H1 (cell line): Measurements from ENCODE around the gene WFDC10B. TPM values are rescaled to one million over a fixed set of nuclear protein-coding genes. Genes with fewer than 3 reads are reported as not detected.
"Not testable (repeated sequence)": the region's sequence is repeated elsewhere in the genome, so short reads cannot be mapped to it uniquely, and the experiment has no call there.

ENCODE experiments used
- CTCF ChIA-PET: fragments of 300-600 bp; sonication (Branson Sonifier 250); formaldehyde crosslinking; loops from one replicate; lab custom pipeline; 2021; ENCODE audit not compliant: partially characterized antibody; lab: Charles Lee
- POLR2A ChIA-PET: fragments of 300-600 bp; sonication (Branson Sonifier 250); formaldehyde crosslinking; loops from one replicate; lab custom pipeline; 2021; ENCODE audit warnings: inconsistent platforms; ENCODE audit not compliant: partially characterized antibody; lab: Charles Lee
- DNase-seq, 2 experiments: peaks; one replicate each; pipeline versions ENCODE4 v3.0.0 to v3.0.0-alpha.2; 2010 to 2022; ENCODE audit warnings: low spot score in 2 of 2, low read depth in 1 of 2, mixed read lengths in 1 of 2
- FAIRE-seq: peaks from 2 replicates; lab custom pipeline; 2011; peaks lifted over from hg19 to GRCh38; lab: Jason Lieb, UNC
- H2AFZ ChIP-seq: 2 replicates; pipeline ENCODE4 v1.8.1; 2012; ENCODE audit warnings: low read length, inconsistent platforms
- H2AK5ac ChIP-seq: 2 replicates; pipeline ENCODE4 v1.6.1; 2013; ENCODE audit warnings: low read depth, low read length
- H2BK120ac ChIP-seq: replicated peaks from 2 replicates; pipeline ENCODE3; 2013; ENCODE audit warnings: low read depth, low read length, inconsistent platforms
- H2BK12ac ChIP-seq: 2 replicates; pipeline ENCODE4 v1.6.1; 2013; ENCODE audit warnings: low read depth, low read length
- H2BK15ac ChIP-seq: 2 replicates; pipeline ENCODE4 v1.6.1; 2013; ENCODE audit warnings: low read length
- H2BK20ac ChIP-seq: 2 replicates; pipeline ENCODE4 v1.6.1; 2013; ENCODE audit warnings: low read length
- H2BK5ac ChIP-seq: 2 replicates; pipeline ENCODE4 v1.6.1; 2013; ENCODE audit warnings: low read depth, low read length
- H3K14ac ChIP-seq: 2 replicates; pipeline ENCODE4 v1.6.1; 2013; ENCODE audit warnings: inconsistent platforms; ENCODE audit not compliant: insufficient read length
- H3K18ac ChIP-seq: 2 replicates; pipeline ENCODE4 v1.6.1; 2013; ENCODE audit warnings: low read length; ENCODE audit errors: extremely low read depth
- H3K23ac ChIP-seq: 2 replicates; pipeline ENCODE4 v1.6.1; 2013; ENCODE audit warnings: inconsistent platforms; ENCODE audit not compliant: insufficient read length
- H3K23me2 ChIP-seq: 2 replicates; pipeline ENCODE4 v1.6.1; 2013; ENCODE audit warnings: low read depth, low read length
- H3K27ac ChIP-seq: 2 replicates; pipeline ENCODE4 v1.6.1; 2011; ENCODE audit warnings: low read depth, low read length, inconsistent platforms
- H3K27me3 ChIP-seq, 4 experiments: replicated peaks in 1 of 4; 1 replicate in 1 of 4; 2 replicates in 3 of 4; pipeline versions ENCODE4 v1.6.1 to v1.8.1; 2011 to 2013; ENCODE audit warnings: low read length in 3 of 4, mild to moderate bottlenecking in 3 of 4, inconsistent platforms in 2 of 4, mixed read lengths in 2 of 4, moderate library complexity in 1 of 4; ENCODE audit not compliant: control insufficient read depth in 3 of 4, insufficient read depth in 3 of 4; ENCODE audit errors: extremely low read depth in 1 of 4
- H3K36me3 ChIP-seq, 4 experiments: 2 replicates each; pipeline versions ENCODE4 v1.6.1 to v1.8.1; 2011 to 2013; ENCODE audit warnings: mild to moderate bottlenecking in 4 of 4, low read length in 3 of 4, moderate library complexity in 2 of 4, control low read depth in 1 of 4, inconsistent platforms in 1 of 4; ENCODE audit not compliant: insufficient read depth in 4 of 4, control insufficient read depth in 2 of 4
- H3K4ac ChIP-seq: replicated peaks from 2 replicates; pipeline ENCODE3; 2013; ENCODE audit warnings: low read length, low read depth, mixed read lengths, inconsistent platforms; ENCODE audit not compliant: insufficient read length
- H3K4me1 ChIP-seq, 4 experiments: replicated peaks in 1 of 4; 1 replicate in 1 of 4; 2 replicates in 3 of 4; pipeline versions ENCODE4 v1.6.1 to v1.8.1; 2011 to 2013; ENCODE audit warnings: low read length in 3 of 4, inconsistent platforms in 2 of 4, mixed read lengths in 1 of 4; ENCODE audit not compliant: insufficient read depth in 4 of 4, control insufficient read depth in 3 of 4
- H3K4me2 ChIP-seq, 2 experiments: 2 replicates each; pipeline versions ENCODE4 v1.6.1 to v1.8.1; 2011 to 2013; ENCODE audit warnings: low read depth in 2 of 2, low read length in 2 of 2, control low read depth in 1 of 2, inconsistent platforms in 1 of 2, mild to moderate bottlenecking in 1 of 2; ENCODE audit not compliant: insufficient read depth in 1 of 2
- H3K4me3 ChIP-seq, 4 experiments: fragments of 200-600, 300-600 bp in 1 of 4; sonication (generic), shearing (Covaris generic), sonication (Bioruptor Twin) in 1 of 4; 2 replicates each; pipeline versions ENCODE4 v1.5.1 to v1.8.1; 2011 to 2016; ENCODE audit warnings: low read length in 4 of 4, low read depth in 3 of 4, control low read depth in 2 of 4, inconsistent platforms in 2 of 4, mild to moderate bottlenecking in 2 of 4, mixed read lengths in 1 of 4, moderate library complexity in 1 of 4; ENCODE audit not compliant: insufficient read depth in 2 of 4; ENCODE audit errors: extremely low read depth in 1 of 4
- H3K56ac ChIP-seq: replicated peaks from 2 replicates; pipeline ENCODE3; 2013; ENCODE audit warnings: low read depth, mild to moderate bottlenecking, mixed read lengths, low read length, inconsistent platforms; ENCODE audit not compliant: insufficient read length
- H3K79me1 ChIP-seq: 2 replicates; pipeline ENCODE4 v1.6.1; 2013; ENCODE audit warnings: low read depth, low read length, control low read depth
- H3K79me2 ChIP-seq, 2 experiments: 2 replicates each; pipeline versions ENCODE4 v1.6.1 to v1.8.1; 2012 to 2013; ENCODE audit warnings: low read length in 2 of 2, mild to moderate bottlenecking in 2 of 2, inconsistent platforms in 1 of 2; ENCODE audit not compliant: insufficient read depth in 2 of 2, control insufficient read depth in 1 of 2
- H3K9ac ChIP-seq, 4 experiments: replicated peaks in 1 of 4; 1 replicate in 1 of 4; 2 replicates in 3 of 4; pipeline versions ENCODE4 v1.6.1 to v1.8.1; 2011 to 2013; ENCODE audit warnings: low read depth in 3 of 4, low read length in 3 of 4, control low read depth in 2 of 4, mild to moderate bottlenecking in 2 of 4, moderate library complexity in 2 of 4, inconsistent platforms in 1 of 4; ENCODE audit errors: extremely low read depth in 1 of 4
- H3K9me3 ChIP-seq, 2 experiments: 2 replicates each; pipeline versions ENCODE4 v1.6.1 to v1.8.1; 2012 to 2013; ENCODE audit warnings: mild to moderate bottlenecking in 2 of 2, moderate library complexity in 2 of 2, control low read depth in 1 of 2, inconsistent platforms in 1 of 2, low read depth in 1 of 2, low read length in 1 of 2, mixed read lengths in 1 of 2; ENCODE audit not compliant: insufficient read depth in 2 of 2
- H4K20me1 ChIP-seq, 2 experiments: replicated peaks in 1 of 2; 2 replicates each; pipeline versions ENCODE3 to v1.8.1; 2011 to 2013; ENCODE audit warnings: inconsistent platforms in 2 of 2, low read length in 2 of 2, mild to moderate bottlenecking in 1 of 2; ENCODE audit not compliant: insufficient read depth in 2 of 2, control insufficient read depth in 1 of 2
- H4K5ac ChIP-seq: 2 replicates; pipeline ENCODE4 v1.6.1; 2013; ENCODE audit warnings: low read length, low read depth, mixed read lengths, inconsistent platforms; ENCODE audit not compliant: insufficient read length
- H4K8ac ChIP-seq: 2 replicates; pipeline ENCODE4 v1.8.0; 2013; ENCODE audit warnings: mild to moderate bottlenecking, moderate library complexity, low read length, inconsistent platforms; ENCODE audit not compliant: insufficient read depth; ENCODE audit errors: extremely low read depth
- H4K91ac ChIP-seq: replicated peaks from 2 replicates; pipeline ENCODE3; 2013; ENCODE audit warnings: low read length, mixed read lengths, inconsistent platforms; ENCODE audit not compliant: insufficient read length
- TAF1 ChIP-seq: IDR thresholded peaks from 2 replicates; pipeline ENCODE4 v1.6.1; 2011; ENCODE audit warnings: mild to moderate bottlenecking, low read depth, low read length
- USF2 ChIP-seq: IDR thresholded peaks from 2 replicates; pipeline ENCODE4 v1.6.1; 2011; ENCODE audit warnings: low read length, improper control_type of control experiment
- YY1 ChIP-seq: IDR thresholded peaks from 2 replicates; pipeline ENCODE4 v1.6.1; 2011; ENCODE audit warnings: low read depth, mild to moderate bottlenecking, low read length
- WGBS, 2 experiments: shearing (Covaris generic) in 1 of 2; methylation state at CpG; one replicate each; pipeline versions ENCODE4 v1.1.6 to v1.1.7; 2013 to 2015; ENCODE audit warnings: low lambda C conversion rate in 2 of 2, mixed read lengths in 2 of 2, inconsistent platforms in 1 of 2, low coverage in 1 of 2, missing lambda C conversion rate in 1 of 2; ENCODE audit not compliant: insufficient replicate concordance in 2 of 2, insufficient coverage in 1 of 2, insufficient read length in 1 of 2; ENCODE audit errors: extremely low coverage in 1 of 2, missing lambda C conversion rate in 1 of 2; 5-methylcytosine and 5-hydroxymethylcytosine counted together
- polyA plus RNA-seq, 7 experiments: library from polyadenylated mRNA; depleted of rRNA in 3 of 7; stranded (reverse) in 5 of 7; unstranded in 2 of 7; fragments of >200 nt in 5 of 7; fragments of 200-250 nt in 2 of 7; gene quantifications; 1 replicate in 5 of 7; 2 replicates in 1 of 7; 4 replicates in 1 of 7; pipeline versions ENCODE4 v1.2.1 to v1.2.3, GENCODE V29; 2011 to 2013; ENCODE audit warnings: missing spikeins in 2 of 7, mixed read lengths in 2 of 7
- total RNA-seq: library from RNA; stranded (reverse); fragmentation: NEBNext Ultra II Directional; extraction: Animal tissue kit (Norgen Biotek cat#: 25700); gene quantifications from 2 replicates; pipeline ENCODE4 v1.2.1, GENCODE V29; 2021
- TF ChIP-seq, protein P1 (sequence below): IDR thresholded peaks from 2 replicates; pipeline ENCODE4 v1.6.1; 2011; ENCODE audit warnings: low read depth, mild to moderate bottlenecking, low read length; ENCODE audit not compliant: insufficient read depth

The WFDC10B gene
- total and polyA plus RNA-seq, 2 of the 8 experiments (the other 6 are each of a cell fraction or from before 2014, with no cell fraction given) = 0.21 to 0.54 TPM

GRCh38 chr20:45646875-45647274 is 57.9 kb downstream of the WFDC10B start (continued):
- TF ChIP-seq YY1 = no peak
- TF ChIP-seq, protein P1, sequence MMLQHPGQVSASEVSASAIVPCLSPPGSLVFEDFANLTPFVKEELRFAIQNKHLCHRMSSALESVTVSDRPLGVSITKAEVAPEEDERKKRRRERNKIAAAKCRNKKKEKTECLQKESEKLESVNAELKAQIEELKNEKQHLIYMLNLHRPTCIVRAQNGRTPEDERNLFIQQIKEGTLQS = no peak
- TF ChIP-seq TAF1 = no peak
- no peak for TF ChIP-seq USF2

DNA sequence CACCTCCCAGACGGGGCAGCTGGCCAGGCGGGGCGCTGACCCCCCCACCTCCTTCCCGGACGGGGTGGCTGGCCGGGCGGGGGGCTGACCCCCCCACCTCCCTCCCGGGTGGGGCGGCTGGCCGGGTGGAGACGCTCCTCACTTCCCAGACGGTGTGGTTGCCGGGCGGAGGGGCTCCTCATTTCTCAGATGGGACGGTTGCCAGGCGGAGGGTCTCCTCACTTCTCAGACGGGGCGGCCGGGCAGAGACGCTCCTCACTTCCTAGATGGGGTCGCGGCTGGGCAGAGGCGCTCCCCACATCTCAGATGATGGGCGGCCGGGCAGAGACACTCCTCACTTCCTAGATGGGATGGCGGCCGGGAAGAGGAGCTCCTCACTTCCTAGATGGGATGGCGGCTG is 59.0 kb downstream of the WFDC10B start:
- H3K4me2 ChIP-seq, H4K5ac ChIP-seq, H4K8ac ChIP-seq, H3K27ac ChIP-seq, H3K27me3 ChIP-seq, H3K4me3 ChIP-seq, H2BK20ac ChIP-seq, H2AFZ ChIP-seq, H3K79me1 ChIP-seq, H3K18ac ChIP-seq, H3K4ac ChIP-seq, H3K14ac ChIP-seq, H3K4me1 ChIP-seq, H2AK5ac ChIP-seq, H3K56ac ChIP-seq, H2BK120ac ChIP-seq, CTCF ChIA-PET, H2BK15ac ChIP-seq, DNase-seq, POLR2A ChIA-PET, H3K79me2 ChIP-seq, H2BK5ac ChIP-seq, H3K9ac ChIP-seq, H2BK12ac ChIP-seq, H3K23ac ChIP-seq, H4K91ac ChIP-seq, H3K23me2 ChIP-seq, H4K20me1 ChIP-seq, H3K36me3 ChIP-seq, FAIRE-seq: not testable (repeated sequence)
- WGBS, 2 experiments = 72% methylated on average over 5 of the region's 28 CpGs; no CpG with 5 or more reads in 1 of the 2 experiments
- H3K9me3 ChIP-seq = peaks cover 12 to 14% of the 10 kb centered on the region in 2 experiments
